ENCODE results near the gene XYLT1.

Gene XYLT1

DNA sequence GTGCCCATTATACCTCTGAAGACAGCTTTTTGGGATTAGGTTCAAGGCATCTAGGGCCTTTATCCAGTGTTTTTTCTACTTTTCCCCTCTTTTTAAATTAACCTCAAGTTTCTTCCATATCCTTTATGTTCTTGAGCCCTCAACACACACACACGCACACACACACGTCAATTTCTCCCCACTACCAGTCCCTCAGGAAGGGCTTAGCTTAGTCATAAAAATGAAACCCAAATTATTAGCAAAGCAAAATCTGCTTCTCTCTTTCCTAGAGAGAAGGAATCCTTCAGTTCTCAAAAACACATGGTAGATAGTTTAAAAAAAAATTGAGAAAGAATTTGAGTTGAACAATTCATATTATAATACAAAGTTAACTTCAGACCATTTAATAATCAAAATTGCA lies 401.1 kb downstream of the XYLT1 start:
- TF ChIP-seq, protein P1, sequence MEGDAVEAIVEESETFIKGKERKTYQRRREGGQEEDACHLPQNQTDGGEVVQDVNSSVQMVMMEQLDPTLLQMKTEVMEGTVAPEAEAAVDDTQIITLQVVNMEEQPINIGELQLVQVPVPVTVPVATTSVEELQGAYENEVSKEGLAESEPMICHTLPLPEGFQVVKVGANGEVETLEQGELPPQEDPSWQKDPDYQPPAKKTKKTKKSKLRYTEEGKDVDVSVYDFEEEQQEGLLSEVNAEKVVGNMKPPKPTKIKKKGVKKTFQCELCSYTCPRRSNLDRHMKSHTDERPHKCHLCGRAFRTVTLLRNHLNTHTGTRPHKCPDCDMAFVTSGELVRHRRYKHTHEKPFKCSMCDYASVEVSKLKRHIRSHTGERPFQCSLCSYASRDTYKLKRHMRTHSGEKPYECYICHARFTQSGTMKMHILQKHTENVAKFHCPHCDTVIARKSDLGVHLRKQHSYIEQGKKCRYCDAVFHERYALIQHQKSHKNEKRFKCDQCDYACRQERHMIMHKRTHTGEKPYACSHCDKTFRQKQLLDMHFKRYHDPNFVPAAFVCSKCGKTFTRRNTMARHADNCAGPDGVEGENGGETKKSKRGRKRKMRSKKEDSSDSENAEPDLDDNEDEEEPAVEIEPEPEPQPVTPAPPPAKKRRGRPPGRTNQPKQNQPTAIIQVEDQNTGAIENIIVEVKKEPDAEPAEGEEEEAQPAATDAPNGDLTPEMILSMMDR (IDR thresholded peaks at IDR 0.05; ENCODE audit: insufficient read depth, low read depth, low read length, missing control alignments): no peak
- H3K4me3 ChIP-seq (ENCODE audit: low read length): no peak overlapping the region
- no peak for DNase-seq (ENCODE audit: low read depth)

DNA sequence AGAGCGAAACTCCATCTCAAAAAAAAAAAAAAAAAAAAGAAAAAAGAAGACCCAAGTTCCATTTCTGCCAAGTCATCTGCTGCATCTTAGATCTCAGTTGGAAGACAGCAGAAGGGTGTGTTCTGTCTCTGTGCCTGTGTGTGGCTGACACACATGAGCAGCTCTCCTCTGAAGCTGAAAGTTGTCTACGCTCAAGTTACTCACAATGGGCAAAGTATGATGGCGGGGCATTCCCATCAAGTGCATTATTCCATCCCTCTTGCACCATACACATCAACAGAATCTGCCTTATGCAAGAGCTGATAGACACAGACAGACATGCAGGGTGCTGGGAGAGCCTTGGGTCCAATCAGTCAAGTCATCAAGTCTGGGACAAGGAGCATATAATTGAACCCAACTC lies 402.2 kb downstream of the XYLT1 start:
- no peak for DNase-seq (ENCODE audit: low read depth)
- TF ChIP-seq, protein P1 (IDR thresholded peaks at IDR 0.05; ENCODE audit: insufficient read depth, low read depth, low read length, missing control alignments): no peak
- H3K4me3 ChIP-seq (ENCODE audit: low read length): no peak overlapping the region

DNA sequence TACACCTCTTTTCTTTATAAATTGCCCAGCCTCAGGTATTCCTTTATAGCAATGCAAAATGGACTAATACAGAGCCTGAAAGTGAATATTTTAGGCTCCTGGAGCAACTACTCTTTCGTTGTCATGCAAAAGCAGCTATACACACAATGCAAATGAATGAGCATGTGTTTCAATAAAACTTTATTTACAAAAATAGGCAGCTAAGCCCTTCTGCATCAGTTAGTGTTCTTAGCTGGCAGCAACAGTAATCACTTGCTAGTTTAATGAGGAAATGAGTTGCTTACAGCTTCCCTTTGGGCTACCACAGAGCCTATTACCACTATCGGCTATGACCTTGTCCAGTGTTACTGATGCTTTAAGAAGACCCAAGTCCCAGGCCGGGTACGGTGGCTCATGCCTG lies 402.9 kb downstream of the XYLT1 start:
- no peak overlapping the region for H3K4me3 ChIP-seq (ENCODE audit: low read length)
- TF ChIP-seq, protein P1 (IDR thresholded peaks at IDR 0.05; ENCODE audit: insufficient read depth, low read depth, low read length, missing control alignments): no peak
- DNase-seq (ENCODE audit: low read depth): no peak

DNA sequence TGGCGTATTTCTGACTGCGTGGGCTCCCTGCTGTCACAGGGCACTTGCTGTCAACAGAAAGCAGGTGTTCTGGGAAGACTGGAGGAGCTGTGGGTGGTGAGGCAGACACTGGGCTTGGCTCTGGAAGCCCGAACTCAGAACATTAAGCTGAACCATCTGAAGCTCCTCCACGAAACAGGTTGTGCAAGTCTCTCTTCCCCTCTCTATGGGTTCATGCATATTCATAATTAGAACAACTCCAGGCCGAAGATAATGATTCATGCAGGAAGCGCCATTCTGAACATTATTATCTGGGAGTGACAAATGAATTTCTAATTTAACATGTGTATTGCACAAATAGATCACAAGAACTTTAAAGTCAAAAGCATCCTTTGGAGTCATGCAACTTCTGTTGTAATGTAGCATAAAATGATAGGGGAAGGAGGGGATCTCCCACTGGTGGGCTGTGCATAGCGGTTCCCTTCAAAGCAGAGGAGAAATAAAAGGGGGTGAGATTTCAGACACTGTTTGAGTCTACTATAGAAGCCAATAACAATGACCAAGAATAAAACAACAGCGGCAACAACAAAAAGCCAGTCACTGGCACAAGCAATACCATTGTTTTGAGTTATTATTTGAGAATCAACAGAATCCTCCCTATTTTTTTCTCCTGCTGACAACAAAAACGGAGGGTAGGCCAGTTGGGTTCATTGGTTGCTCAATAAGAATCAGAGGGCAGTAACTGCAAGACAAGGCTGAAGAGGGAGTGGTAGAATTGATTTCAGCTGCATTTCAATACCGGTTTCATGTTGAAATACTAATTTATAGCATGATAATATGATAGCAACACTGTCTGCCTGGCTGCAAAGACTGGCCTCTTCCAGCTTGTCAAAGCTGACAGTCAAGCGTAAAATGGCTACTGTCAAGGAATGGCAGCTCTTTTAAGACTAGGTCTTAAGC lies 407.3 kb downstream of the XYLT1 start:
- H3K4me3 ChIP-seq (ENCODE audit: low read length): no peak overlapping the region
- TF ChIP-seq, protein P1 (IDR thresholded peaks at IDR 0.05; ENCODE audit: insufficient read depth, low read depth, low read length, missing control alignments): no peak
- DNase-seq (ENCODE audit: low read depth): peak; percentile 3

DNA sequence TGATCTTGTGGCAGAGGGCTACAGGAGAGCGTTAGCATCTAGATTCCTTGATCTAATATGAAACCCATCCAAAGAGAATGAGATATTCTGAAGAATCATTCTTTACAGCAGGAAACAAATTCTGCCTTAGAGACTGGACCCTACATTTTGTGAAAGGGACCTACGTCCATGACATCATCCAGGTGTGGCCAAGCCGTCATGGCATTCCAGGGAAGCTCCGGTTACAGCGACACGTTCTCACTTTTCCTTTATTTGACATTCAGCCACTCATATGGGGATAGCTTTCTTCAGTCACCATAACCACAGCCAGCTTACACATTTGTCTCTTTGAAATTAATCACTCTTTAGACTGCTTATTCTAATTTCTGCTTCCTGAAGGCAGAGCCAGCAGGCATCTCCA lies 408.1 kb downstream of the XYLT1 start:
- DNase-seq (ENCODE audit: low read depth): no peak
- TF ChIP-seq, protein P1 (IDR thresholded peaks at IDR 0.05; ENCODE audit: insufficient read depth, low read depth, low read length, missing control alignments): no peak

DNA sequence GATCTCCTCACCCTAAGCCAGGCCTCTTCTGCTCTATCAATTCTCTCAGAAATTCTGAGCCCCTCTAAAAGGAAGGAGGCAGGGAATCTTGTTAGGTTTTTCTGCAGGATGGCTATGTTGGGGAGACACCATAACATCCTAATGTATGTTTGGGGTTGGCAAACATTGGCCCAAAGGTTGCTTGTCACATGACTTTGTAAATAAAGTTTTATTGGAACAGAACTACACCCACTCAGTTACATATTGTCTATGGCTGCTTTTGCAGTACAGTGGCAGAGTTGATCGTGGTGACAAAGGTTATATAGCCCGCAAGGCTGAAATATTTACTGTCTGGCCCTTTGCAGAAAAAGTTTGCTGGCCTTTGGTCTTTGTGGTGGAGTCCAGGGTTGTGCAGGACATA lies 409.4 kb downstream of the XYLT1 start:
- TF ChIP-seq, protein P1 (IDR thresholded peaks at IDR 0.05; ENCODE audit: insufficient read depth, low read depth, low read length, missing control alignments): no peak
- DNase-seq (ENCODE audit: low read depth): no peak
- H3K4me3 ChIP-seq (ENCODE audit: low read length): no peak overlapping the region

More for the DNA sequence above, 408.1 kb downstream of the XYLT1 start:
- H3K4me3 ChIP-seq (ENCODE audit: low read length): no peak overlapping the region

DNA sequence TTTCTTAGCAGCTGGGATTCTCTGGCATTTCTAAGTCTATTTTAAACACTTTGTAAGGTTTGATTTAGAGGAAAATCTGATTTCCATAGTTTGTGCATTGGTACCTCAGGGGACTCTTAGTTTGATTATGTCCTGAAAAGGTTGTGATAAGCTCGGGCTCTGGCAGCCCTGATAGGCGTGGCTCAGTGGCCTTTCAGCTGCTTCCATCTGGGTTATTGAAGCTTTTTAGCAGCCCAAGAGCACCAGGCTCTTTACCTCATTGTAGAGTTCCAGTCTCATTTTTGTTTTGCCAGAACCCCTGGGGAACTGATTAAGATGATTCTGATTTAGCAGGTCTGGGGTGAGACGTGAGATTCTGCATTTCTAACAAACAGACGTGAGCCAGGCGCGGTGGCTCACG lies 412.3 kb downstream of the XYLT1 start:
- no peak overlapping the region for H3K4me3 ChIP-seq (ENCODE audit: low read length)
- TF ChIP-seq, protein P1 (IDR thresholded peaks at IDR 0.05; ENCODE audit: insufficient read depth, low read depth, low read length, missing control alignments): no peak
- no peak for DNase-seq (ENCODE audit: low read depth)
